Measurements from ENCODE around the gene NPR2. TPM values are rescaled to one million over a fixed set of nuclear protein-coding genes. Genes with fewer than 3 reads are reported as not detected.

Gene NPR2
- total and polyA plus RNA-seq, 2 of the 13 experiments (the other 11 are each of a cell fraction or from before 2014, with no cell fraction given): 7.4 to 9.4 TPM

DNA sequence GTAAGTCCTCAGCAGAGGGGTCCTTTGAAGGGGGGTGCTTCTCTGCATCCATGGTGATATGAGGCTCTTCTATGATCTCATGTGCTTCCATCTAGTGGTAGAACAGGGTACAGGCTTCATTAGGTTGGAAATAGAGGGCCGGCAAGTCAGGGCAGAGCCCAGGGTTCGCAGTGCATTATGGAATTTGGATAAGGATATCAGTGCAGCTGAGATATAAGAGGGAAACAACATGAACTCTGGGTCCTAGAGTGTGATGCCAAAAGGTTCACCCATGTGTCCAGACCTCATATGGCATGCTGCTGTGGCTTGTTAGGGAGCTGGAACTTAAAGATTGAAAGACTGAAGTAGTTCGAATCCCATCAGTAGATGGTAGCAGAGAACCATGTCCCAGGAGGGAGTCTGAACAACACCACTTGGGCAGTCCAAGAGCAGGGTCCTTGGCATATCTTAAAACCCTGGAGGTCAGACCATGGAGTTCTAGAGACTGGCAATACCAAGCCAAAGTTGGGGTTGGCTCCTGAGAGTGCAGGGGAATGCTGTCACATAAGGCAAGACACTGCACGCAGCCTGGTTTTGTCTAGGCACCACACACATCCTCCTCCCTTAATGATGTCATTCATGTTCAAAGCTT, 34.8 kb downstream of the NPR2 start (continued):
- TF ChIP-seq ZFP90 (CRISPR knock-in tag; IDR thresholded peaks at IDR 0.05; ENCODE audit: borderline replicate concordance): no peak
- TF ChIP-seq MIXL1 (CRISPR knock-in tag; IDR thresholded peaks at IDR 0.05): peak; percentile 61; the same call in 1 of the 2 replicates
- TF ChIP-seq ZNF138 (CRISPR knock-in tag; IDR thresholded peaks at IDR 0.05; ENCODE audit: low read depth): no peak
- no peak for TF ChIP-seq ZNF660 (CRISPR knock-in tag; IDR thresholded peaks at IDR 0.05; ENCODE audit: borderline replicate concordance, low read depth)
- no peak for TF ChIP-seq ZNF17 (CRISPR knock-in tag; IDR thresholded peaks at IDR 0.05)
- TF ChIP-seq ZMYM4 (CRISPR knock-in tag; IDR thresholded peaks at IDR 0.05): 0 out of 2 replicates have a peak, but pooled peaks have one; percentile 16
- no peak for TF ChIP-seq TEF (CRISPR knock-in tag; IDR thresholded peaks at IDR 0.05)
- 0 out of 2 replicates have a peak, but pooled peaks have one; percentile 69 for TF ChIP-seq ZNF567 (CRISPR knock-in tag; IDR thresholded peaks at IDR 0.05; ENCODE audit: borderline replicate concordance)
- no peak for TF ChIP-seq ZNF224 (CRISPR knock-in tag; IDR thresholded peaks at IDR 0.05)
- no peak for TF ChIP-seq RBM39 (IDR thresholded peaks at IDR 0.05; ENCODE audit: low read depth, low read length, poor library complexity, severe bottlenecking)
- peak; percentile 40; the same call in 1 of the 2 replicates for TF ChIP-seq TBX2 (CRISPR knock-in tag; IDR thresholded peaks at IDR 0.05; ENCODE audit: borderline replicate concordance)
- TF ChIP-seq ZNF777 (CRISPR knock-in tag; IDR thresholded peaks at IDR 0.05): no peak
- TF ChIP-seq, protein P1, sequence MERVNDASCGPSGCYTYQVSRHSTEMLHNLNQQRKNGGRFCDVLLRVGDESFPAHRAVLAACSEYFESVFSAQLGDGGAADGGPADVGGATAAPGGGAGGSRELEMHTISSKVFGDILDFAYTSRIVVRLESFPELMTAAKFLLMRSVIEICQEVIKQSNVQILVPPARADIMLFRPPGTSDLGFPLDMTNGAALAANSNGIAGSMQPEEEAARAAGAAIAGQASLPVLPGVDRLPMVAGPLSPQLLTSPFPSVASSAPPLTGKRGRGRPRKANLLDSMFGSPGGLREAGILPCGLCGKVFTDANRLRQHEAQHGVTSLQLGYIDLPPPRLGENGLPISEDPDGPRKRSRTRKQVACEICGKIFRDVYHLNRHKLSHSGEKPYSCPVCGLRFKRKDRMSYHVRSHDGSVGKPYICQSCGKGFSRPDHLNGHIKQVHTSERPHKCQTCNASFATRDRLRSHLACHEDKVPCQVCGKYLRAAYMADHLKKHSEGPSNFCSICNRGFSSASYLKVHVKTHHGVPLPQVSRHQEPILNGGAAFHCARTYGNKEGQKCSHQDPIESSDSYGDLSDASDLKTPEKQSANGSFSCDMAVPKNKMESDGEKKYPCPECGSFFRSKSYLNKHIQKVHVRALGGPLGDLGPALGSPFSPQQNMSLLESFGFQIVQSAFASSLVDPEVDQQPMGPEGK (CRISPR knock-in tag; IDR thresholded peaks at IDR 0.05): 0 out of 2 replicates have a peak, but pooled peaks have one; percentile 16
- peak; percentile 7; the same call in 1 of the 2 replicates for TF ChIP-seq HNF4A (CRISPR knock-in tag; IDR thresholded peaks at IDR 0.05)
- TF ChIP-seq BRD4 (CRISPR knock-in tag; IDR thresholded peaks at IDR 0.05): no peak
- 0 out of 2 replicates have a peak, but pooled peaks have one; percentile 56 for TF ChIP-seq IRF9 (CRISPR knock-in tag; IDR thresholded peaks at IDR 0.05; ENCODE audit: borderline replicate concordance)
- no peak for TF ChIP-seq ZBTB44 (CRISPR knock-in tag; IDR thresholded peaks at IDR 0.05)
- TF ChIP-seq PHB2 (IDR thresholded peaks at IDR 0.05; ENCODE audit: partially characterized antibody): no peak
- no peak for TF ChIP-seq MNT (IDR thresholded peaks at IDR 0.05)
- TF ChIP-seq ZNF570 (CRISPR knock-in tag; IDR thresholded peaks at IDR 0.05; ENCODE audit: borderline replicate concordance): no peak
- TF ChIP-seq ZSCAN12 (CRISPR knock-in tag; IDR thresholded peaks at IDR 0.05): no peak
- 0 out of 2 replicates have a peak, but pooled peaks have one; percentile 45 for TF ChIP-seq MEIS1 (CRISPR knock-in tag; IDR thresholded peaks at IDR 0.05; ENCODE audit: borderline replicate concordance)
- TF ChIP-seq ATF1 (CRISPR knock-in tag; IDR thresholded peaks at IDR 0.05): no peak
- no peak for TF ChIP-seq MED13 (CRISPR knock-in tag; IDR thresholded peaks at IDR 0.05)
